ENCODE results near the gene HSD17B14. TPM values are rescaled to one million over a fixed set of nuclear protein-coding genes. Genes with fewer than 3 reads are reported as not detected.

Gene HSD17B14
- total and polyA plus RNA-seq, 2 of the 8 experiments (the other 6 are each of a cell fraction or from before 2014, with no cell fraction given): 8.4 to 25.5 TPM

- TF ChIP-seq TAF7 (optimal IDR thresholded peaks at IDR 0.05; ENCODE audit: borderline replicate concordance, low read depth, low read length) (peak; percentile 91), MAFK (IDR thresholded peaks at IDR 0.05; ENCODE audit: low read depth, low read length) (peak; percentile 51; the same call in 1 of the 2 replicates), SIN3A (conservative IDR thresholded peaks at IDR 0.05 in 1 of 2, IDR thresholded peaks at IDR 0.05 in 1 of 2; ENCODE audit: low read depth in 1 of 2, low read length in 2 of 2) (no peak; a peak in 2 of 4 replicates), SRF (IDR thresholded peaks at IDR 0.05; ENCODE audit: low read depth, low read length) (no peak), SP2 (IDR thresholded peaks at IDR 0.05; ENCODE audit: low read length) (no peak), SIRT6 (IDR thresholded peaks at IDR 0.05; ENCODE audit: low read length) (no peak), CTCF (IDR thresholded peaks at IDR 0.05; ENCODE audit: control extremely low read depth in 1 of 3, insufficient read depth in 1 of 3, low read depth in 1 of 3, low read length in 3 of 3) (peak in 1 of 3 experiments; percentile 4; a peak in 1 of 4 replicates), CEBPB (IDR thresholded peaks at IDR 0.05; ENCODE audit: low read depth, low read length) (peak; percentile 71), GTF2F1 (IDR thresholded peaks at IDR 0.05; ENCODE audit: borderline replicate concordance, low read depth, low read length) (peak; percentile 95), EGR1 (IDR thresholded peaks at IDR 0.05; ENCODE audit: borderline replicate concordance, low read depth, low read length) (no peak), SAP30 (IDR thresholded peaks at IDR 0.05; ENCODE audit: insufficient read depth, insufficient replicate concordance, low read length) (peak; percentile 35), BRCA1 (IDR thresholded peaks at IDR 0.05; ENCODE audit: low read depth, low read length) (peak; percentile 76), EZH2 (IDR thresholded peaks at IDR 0.05; ENCODE audit: low read depth, low read length, severe bottlenecking) (no peak), CBX8 (IDR thresholded peaks at IDR 0.05; ENCODE audit: borderline replicate concordance, low read depth, low read length) (no peak), POU5F1 (IDR thresholded peaks at IDR 0.05; ENCODE audit: low read depth, low read length) (no peak), EP300 (IDR thresholded peaks at IDR 0.05; ENCODE audit: borderline replicate concordance in 1 of 2, low read depth in 2 of 2, low read length in 2 of 2) (no peak), KDM1A (IDR thresholded peaks at IDR 0.05; ENCODE audit: borderline replicate concordance, low read length) (no peak)
Measured at GRCh38 chr19:48872182-48872883, 36.0 kb upstream of the HSD17B14 start, which contains the start of gene PPP1R15A (continued).

All from H1 (cell line).